Stimulated activated CD4-positive, alpha-beta T cell treated with anti-CD3 and anti-CD28 coated beads, Interleukin-1b, Interleukin-23, amount 100 ng/mL, for 48 hours (primary cell): ENCODE data around the gene EMC10.
"Not testable (repeated sequence)": the region's sequence is repeated elsewhere in the genome, so short reads cannot be mapped to it uniquely, and the experiment has no call there.

Experiments
- DNase-seq: peaks from one replicate; pipeline ENCODE4 v3.0.0-alpha.2; 2020

The EMC10 gene

GRCh38 chr19:50516964-50517703 is 40.8 kb downstream of the EMC10 start:
- DNase-seq = no peak

GRCh38 chr19:50517704-50518075 is 41.4 kb downstream of the EMC10 start:
- DNase-seq = no peak

- no peak for DNase-seq
Observed at GRCh38 chr19:50518091-50519005, 42.0 kb downstream of the EMC10 start.

- no peak for DNase-seq
Observed at GRCh38 chr19:50519006-50519575, 42.8 kb downstream of the EMC10 start.

GRCh38 chr19:50520822-50521465 is 44.6 kb downstream of the EMC10 start:
- no peak for DNase-seq

- DNase-seq = no peak
Observed at GRCh38 chr19:50522881-50523280, 46.6 kb downstream of the EMC10 start.

- DNase-seq = not testable (repeated sequence)
Observed at GRCh38 chr19:50528052-50528451, 51.7 kb downstream of the EMC10 start.

GRCh38 chr19:50531171-50531612 is 54.9 kb downstream of the EMC10 start:
- no peak for DNase-seq

GRCh38 chr19:50532952-50533351 is 56.6 kb downstream of the EMC10 start:
- DNase-seq = no peak

GRCh38 chr19:50534478-50534877 is 58.2 kb downstream of the EMC10 start:
- no peak for DNase-seq

- DNase-seq = no peak
Observed at GRCh38 chr19:50535672-50536187, 59.4 kb downstream of the EMC10 start.

- DNase-seq = no peak
Observed at GRCh38 chr19:50536662-50537305, 60.5 kb downstream of the EMC10 start.

GRCh38 chr19:50537306-50537685 is 61.0 kb downstream of the EMC10 start:
- no peak for DNase-seq

- DNase-seq = peak; percentile 68
Observed at GRCh38 chr19:50537769-50538230, 61.5 kb downstream of the EMC10 start.
